Activated naive CD8-positive, alpha-beta T cell treated with anti-CD3 and anti-CD28 coated beads, Interleukin-2, amount 50 U/mL, for 16 hours (primary cell): ENCODE data around the gene CBX8.

Experiments used
- DNase-seq: peaks from one replicate; pipeline ENCODE4 v3.0.0-alpha.2; 2020; ENCODE audit warnings: low read depth, low spot score

The CBX8 gene

DNA sequence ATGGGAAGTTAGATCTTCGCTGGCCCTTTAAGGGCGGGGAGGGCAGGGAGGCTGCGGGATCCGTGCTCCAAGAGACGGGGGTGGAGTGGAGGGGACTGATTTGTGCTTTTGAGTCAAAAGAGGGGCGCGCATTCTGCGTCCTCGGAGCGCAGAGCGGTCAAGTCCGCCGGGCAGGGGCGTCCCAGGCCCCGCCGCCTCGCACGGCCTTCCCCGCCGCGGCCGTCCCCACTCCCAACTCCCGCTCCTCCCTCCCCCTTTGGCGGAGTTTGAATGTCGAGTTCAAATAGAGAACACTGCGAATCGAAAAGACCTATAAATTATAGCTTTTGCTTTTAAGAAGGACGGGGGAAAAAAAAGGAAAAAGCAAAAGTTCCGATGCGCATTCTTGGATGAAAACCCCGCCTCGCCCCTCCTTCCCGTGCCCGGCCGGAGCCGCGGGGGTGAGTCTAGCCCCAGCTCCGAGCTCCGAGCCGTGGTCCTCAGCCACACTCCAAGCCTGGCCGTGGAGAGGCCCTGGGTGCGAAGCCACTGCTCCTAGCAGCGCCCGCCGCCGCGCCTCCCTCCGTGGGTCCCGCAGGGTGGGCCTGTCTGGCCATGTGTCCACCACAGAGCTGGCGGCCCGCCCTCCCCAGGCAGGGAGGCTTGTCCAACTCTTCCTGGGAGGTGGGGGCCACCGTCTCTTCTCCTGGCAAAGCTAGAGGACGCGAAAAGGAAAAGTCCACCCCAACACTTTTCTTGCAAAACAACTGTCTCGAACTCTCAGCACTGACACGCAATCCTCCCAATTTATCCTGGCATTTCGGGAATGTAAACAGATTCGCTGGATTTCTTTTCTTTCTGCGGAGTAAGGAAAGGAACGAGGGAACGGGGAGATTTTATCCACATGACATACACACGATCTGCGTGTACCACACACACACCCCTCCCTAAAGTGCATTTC is 3.6 kb downstream of the CBX8 start:
- no peak for DNase-seq

DNA sequence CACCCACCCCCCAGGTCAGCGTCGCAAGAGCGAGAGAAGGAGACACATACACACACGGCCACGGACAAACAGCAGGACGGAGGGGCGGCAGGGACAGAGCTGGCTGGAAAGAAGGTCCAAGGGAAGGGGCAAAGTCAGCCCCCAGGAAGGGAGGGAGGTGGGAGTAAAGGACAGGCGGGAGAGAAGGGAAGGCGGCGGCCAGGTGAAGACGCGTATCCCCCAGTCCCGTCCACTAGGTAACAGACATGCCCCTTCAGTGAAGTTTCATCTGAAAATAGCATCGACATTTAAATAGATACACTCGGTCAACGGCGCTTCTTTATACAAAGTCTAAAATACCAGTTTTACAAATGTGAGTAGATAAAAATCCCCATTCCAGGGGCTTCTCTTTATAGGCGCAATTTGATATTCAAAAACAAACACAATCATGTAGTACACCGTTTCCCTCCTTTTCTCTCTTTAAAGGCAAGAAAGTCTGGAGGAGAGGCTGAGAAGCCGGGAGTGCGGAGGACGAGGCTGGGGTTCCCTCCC is 4.5 kb downstream of the CBX8 start:
- DNase-seq: no peak

DNA sequence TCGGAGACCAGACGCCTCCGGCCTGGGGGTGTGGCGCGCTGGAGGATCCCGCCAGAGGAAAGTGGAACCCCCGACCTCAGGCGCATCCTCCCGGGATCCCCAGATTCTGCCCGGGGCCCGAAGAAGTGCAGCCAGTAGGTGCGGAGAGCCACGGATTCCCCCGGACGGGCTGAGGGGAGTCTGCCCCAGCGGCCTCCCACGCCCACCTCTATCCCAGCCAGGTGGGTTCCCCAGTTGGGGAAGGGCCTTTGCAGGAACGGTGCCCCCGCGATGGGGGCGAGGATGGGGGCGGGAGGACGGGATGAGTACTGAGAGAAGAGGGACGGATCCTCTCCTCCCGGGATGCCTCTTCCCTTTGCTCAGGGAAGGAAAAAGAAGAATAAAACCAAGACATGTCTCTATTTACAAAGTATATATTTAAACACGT is 5.1 kb downstream of the CBX8 start:
- no peak for DNase-seq

DNA sequence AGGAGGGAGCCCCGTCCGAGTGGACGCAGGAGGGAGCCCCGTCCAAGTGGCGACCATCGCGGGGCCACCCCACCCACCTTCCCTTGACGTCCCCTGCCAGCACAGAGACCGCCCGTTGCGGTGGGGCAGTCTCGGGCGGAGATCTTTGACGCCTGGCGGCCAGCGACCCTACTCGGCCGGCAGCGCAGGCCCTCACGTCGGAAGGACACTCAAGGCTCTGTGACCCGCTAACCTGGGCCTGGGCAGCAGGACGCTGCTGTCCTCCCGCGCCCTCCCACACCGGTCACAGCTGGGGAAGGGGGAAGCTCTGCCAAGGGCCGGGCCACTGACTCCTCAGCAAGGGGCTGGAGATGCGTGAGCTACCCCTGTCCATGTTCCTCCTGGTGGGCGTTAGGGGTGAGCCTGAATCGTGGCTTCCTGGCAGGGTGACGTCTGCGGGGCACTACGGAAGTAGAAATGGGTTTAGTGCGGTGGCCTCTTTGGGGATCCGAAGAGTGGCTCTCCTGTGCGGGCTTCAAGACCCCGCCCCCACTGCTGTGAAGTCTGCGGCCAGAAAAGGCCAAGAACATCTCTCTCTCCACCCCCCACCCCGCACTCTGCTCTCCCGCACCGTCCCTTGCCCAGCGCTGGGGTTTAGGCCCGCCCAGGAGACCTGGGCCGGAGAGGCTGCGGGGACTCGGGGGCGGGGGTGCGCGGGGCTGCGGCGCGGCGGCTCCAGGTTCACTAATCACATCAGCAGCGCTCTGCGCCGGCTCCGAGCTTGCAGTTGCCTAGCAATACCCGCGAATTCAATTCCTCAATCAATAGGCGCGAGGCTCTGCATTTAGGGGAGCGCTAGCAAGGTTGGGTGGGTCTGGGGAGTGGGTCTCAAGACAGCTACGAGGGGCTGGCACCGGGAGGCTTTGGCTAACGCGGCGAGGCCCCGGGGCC is 5.8 kb downstream of the CBX8 start:
- no peak for DNase-seq

DNA sequence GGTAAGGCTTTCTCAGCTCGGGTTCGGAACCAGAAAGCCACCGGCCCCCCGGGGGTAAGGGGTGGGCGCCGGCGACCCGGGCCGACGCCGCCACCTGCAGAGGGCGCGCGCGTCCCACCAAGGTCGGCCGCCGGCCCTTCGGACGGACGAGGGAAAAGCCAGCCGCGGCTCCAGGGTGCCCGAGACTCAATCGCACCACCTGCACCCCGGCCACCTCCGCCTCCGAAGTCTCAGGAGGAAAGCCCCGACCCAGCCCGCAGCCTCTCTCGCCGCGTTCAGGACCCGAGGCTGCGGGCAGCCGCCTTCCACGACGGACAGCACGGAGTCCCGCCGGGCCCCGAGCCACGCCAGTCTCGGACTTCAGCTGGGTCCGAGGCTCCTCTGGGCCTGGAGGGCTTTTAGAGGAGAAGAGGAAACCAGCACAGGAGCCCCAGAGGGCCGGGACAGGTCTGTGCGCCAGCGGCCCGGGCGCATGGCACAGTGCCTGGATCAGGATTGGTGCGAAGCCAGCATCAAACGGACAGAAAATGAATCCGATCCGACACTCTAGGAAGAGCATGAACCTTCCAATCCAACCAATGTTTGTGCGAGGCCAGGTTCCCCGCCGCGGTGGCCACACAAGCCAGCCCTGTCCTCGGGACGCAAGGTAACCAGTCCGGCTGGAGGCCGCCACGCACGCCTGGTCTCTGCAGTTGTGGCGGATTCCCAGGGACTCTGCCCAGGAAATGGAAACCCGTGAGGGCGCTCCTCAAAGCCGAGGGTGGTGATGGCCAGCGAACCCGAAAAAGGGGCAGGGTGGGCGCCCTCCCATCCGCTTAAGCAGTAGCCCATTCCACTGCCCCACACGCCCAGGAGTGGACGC is 6.7 kb downstream of the CBX8 start:
- no peak for DNase-seq

DNA sequence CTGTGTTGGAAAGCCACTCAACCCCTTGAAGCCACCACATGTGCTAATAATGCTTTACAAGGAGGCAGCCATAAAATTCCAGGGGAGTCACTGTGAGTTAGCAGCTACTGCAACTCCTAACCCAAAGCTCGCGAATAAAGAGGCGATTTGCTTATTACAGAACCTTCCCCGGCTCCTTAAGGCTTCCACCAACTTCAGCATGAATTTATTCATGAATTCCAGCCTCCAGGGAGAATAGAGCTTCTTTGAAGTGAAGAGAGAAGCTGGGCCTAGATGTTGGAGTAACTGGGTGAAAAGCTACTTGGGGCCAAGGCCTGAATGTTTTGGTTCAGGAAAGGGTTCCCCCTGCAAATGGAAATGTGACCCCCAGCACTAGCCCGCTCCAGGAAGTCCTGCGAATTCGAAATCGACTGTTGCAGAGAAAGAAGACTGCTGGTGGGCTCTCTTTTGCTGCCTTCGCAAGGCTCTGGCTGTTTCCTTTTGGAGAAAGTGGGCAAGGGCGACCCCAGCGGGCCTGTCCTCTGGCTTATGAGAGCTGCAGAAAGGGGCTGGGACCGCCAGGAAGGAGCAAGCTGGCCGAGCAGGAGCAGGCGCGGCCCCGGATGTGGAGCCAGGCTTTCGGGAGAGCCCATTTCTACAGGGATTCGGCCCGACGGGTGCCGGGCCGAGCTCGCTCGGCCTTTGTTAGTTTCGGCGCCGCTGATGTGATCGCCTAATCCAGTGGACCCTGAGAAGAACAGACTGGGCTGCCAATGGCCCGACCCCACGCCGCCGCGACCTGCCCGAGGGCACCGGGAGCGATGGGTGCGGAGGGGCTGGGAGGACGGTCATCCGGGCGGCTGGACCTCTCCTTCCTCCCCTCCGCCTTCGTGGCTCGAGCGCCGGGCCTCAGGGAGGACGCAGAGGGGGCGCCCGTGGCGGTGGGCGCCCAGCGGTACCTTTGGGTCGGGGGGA is 7.6 kb downstream of the CBX8 start:
- no peak for DNase-seq

DNA sequence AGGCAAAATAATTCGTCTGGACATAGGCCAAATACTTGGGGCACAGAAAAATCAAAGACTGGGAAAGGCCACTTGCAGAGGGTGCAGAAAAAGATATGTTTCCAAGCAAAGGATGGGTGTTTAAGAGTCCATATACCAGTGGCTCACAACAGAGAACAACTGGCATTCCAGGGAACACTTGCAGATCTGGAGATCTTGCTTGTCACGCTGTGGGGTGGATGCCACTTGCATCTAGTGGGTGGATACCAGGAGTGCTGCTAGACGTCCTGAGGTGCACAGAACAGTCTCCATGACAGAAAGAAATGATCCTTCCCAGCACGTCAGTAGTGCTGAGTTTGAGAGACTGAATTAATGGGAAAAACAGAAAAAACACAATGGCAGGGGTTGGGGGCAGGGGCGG is 8.4 kb downstream of the CBX8 start:
- DNase-seq: no peak

- DNase-seq: no peak
These were observed 9.8 kb downstream of the CBX8 start for GRCh38 chr17:79786930-79787643.

GRCh38 chr17:79785900-79786810 is 10.7 kb downstream of the CBX8 start:
- no peak for DNase-seq

- no peak for DNase-seq
These were observed 11.6 kb downstream of the CBX8 start for GRCh38 chr17:79785017-79785899.

DNA sequence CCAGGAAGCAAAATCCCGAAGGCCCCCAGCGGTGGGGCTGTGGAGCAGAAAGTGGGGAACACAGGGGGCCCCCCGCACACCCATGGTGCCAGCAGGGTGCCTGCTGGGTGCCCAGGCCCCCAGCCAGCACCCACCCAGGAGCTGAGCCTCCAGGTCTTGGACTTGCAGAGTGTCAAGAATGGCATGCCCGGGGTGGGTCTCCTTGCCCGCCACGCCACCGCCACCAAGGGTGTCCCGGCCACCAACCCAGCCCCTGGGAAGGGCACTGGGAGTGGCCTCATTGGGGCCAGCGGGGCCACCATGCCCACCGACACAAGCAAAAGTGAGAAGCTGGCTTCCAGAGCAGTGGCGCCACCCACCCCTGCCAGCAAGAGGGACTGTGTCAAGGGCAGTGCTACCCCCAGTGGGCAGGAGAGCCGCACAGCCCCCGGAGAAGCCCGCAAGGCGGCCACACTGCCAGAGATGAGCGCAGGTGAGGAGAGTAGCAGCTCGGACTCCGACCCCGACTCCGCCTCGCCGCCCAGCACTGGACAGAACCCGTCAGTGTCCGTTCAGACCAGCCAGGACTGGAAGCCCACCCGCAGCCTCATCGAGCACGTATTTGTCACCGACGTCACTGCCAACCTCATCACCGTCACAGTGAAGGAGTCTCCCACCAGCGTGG is 12.4 kb downstream of the CBX8 start:
- DNase-seq: no peak

GRCh38 chr17:79783891-79784290 is 13.0 kb downstream of the CBX8 start:
- DNase-seq: no peak

GRCh38 chr17:79781736-79782575 is 14.9 kb downstream of the CBX8 start:
- DNase-seq: no peak

DNA sequence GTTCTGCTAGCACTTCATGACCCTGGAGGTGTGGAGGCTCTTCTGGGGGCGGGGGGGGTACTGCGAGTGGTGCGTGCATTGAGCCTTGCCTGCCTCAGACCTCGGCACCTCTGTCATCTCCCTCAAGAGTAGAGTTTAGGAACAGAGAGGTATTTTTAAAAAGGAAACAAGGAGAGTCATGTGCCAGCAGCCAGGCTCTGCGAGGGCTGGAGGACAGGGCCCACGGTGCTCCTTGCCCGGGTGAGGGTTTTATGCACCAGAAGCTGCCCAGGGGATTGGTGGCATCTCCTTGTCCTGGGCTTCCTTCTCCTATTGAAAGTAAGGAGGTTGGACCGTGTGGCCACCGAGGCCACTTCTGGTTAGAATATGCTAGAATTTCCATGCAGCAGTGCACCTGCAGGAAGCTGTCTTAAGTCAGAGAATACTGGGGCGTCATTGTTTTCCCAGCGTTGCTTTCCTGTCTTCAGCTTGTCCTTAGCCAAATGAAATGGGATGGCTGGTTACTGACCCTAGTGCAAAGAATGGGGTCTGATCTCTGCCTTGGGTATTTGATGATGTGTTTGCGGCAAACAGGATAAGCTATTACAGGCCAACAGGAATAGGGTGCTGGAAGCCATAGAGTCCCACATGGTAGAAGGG is 15.7 kb downstream of the CBX8 start:
- no peak for DNase-seq

GRCh38 chr17:79779661-79780365 is 17.1 kb downstream of the CBX8 start:
- no peak for DNase-seq
